ENCODE results near the gene ITGA3. TPM values are rescaled to one million over a fixed set of nuclear protein-coding genes. Genes with fewer than 3 reads are reported as not detected.

The ITGA3 gene
- total and polyA plus RNA-seq, 2 of the 13 experiments (the other 11 are each of a cell fraction or from before 2014, with no cell fraction given) = 0.48 to 0.69 TPM

DNA sequence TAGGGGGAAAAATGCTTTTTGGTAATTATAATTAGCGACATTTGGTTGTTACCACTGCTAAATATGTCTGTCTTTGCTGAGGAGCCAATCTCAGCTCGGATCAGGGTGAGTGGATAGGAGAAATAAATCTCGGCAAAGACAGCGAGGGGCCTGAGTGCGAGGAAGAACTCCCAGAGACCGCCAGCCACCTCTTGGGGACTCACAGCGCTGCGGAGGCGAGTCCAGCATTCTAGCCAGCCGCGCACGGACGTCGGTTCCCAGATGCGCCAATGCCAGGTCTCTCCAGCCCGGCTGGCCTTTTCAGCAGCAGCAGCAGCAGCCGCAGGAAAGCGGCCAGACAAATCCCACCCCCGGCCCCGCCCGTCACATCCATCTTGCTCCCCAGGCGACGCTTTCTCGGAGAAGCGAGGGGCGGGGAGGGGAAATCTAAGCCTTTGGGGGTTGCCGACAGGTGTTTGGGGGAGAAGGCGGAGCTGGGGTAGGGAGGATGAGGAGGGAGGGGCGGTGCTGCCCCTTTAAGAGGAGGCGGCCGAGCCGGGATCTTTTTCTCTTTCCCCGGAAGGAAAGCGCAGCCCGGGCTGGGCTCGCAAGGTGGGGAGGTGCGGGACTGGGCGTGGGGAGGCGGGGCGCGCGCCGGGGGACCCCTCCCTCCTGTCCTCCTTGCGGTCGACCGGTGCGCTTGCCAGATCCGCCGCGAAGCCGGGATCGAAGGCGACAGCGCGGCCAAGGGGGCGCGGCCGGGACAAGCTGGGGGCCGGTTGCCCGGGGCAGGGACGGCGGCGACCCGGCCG lies at the start of gene ITGA3 (continued):
- TF ChIP-seq NAIF1 (CRISPR knock-in tag; IDR thresholded peaks at IDR 0.05; ENCODE audit: borderline replicate concordance) (no peak), ZNF264 (CRISPR knock-in tag; IDR thresholded peaks at IDR 0.05) (no peak), ZNF768 (CRISPR knock-in tag; IDR thresholded peaks at IDR 0.05) (peak; percentile 94), ZNF563 (CRISPR knock-in tag; IDR thresholded peaks at IDR 0.05) (0 out of 2 replicates have a peak, but pooled peaks have one; percentile 15), EZH2 (conservative IDR thresholded peaks at IDR 0.05; ENCODE audit: low read depth, low read length) (0 out of 2 replicates have a peak, but pooled peaks have one; percentile 8), ZNF317 (CRISPR knock-in tag; IDR thresholded peaks at IDR 0.05) (no peak), RBFOX2 (IDR thresholded peaks at IDR 0.05; ENCODE audit: low read depth, low read length) (no peak), ZEB1 (IDR thresholded peaks at IDR 0.05; ENCODE audit: insufficient replicate concordance, low read depth) (no peak), ZSCAN31 (CRISPR knock-in tag; IDR thresholded peaks at IDR 0.05; ENCODE audit: low read depth) (0 out of 2 replicates have a peak, but pooled peaks have one; percentile 19), ARID4A (CRISPR knock-in tag; IDR thresholded peaks at IDR 0.05; ENCODE audit: borderline replicate concordance) (peak; percentile 12; the same call in 1 of the 2 replicates)
- TF ChIP-seq, protein P1, sequence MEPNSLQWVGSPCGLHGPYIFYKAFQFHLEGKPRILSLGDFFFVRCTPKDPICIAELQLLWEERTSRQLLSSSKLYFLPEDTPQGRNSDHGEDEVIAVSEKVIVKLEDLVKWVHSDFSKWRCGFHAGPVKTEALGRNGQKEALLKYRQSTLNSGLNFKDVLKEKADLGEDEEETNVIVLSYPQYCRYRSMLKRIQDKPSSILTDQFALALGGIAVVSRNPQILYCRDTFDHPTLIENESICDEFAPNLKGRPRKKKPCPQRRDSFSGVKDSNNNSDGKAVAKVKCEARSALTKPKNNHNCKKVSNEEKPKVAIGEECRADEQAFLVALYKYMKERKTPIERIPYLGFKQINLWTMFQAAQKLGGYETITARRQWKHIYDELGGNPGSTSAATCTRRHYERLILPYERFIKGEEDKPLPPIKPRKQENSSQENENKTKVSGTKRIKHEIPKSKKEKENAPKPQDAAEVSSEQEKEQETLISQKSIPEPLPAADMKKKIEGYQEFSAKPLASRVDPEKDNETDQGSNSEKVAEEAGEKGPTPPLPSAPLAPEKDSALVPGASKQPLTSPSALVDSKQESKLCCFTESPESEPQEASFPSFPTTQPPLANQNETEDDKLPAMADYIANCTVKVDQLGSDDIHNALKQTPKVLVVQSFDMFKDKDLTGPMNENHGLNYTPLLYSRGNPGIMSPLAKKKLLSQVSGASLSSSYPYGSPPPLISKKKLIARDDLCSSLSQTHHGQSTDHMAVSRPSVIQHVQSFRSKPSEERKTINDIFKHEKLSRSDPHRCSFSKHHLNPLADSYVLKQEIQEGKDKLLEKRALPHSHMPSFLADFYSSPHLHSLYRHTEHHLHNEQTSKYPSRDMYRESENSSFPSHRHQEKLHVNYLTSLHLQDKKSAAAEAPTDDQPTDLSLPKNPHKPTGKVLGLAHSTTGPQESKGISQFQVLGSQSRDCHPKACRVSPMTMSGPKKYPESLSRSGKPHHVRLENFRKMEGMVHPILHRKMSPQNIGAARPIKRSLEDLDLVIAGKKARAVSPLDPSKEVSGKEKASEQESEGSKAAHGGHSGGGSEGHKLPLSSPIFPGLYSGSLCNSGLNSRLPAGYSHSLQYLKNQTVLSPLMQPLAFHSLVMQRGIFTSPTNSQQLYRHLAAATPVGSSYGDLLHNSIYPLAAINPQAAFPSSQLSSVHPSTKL (CRISPR knock-in tag; IDR thresholded peaks at IDR 0.05) = no peak
